Kidney tubule cell (primary cell): ENCODE data around the gene LRRC28.

ENCODE experiments used
- DNase-seq: peaks from one replicate; pipeline ENCODE4 v3.0.0-alpha.2; 2018; ENCODE audit warnings: low spot score

The LRRC28 gene

DNA sequence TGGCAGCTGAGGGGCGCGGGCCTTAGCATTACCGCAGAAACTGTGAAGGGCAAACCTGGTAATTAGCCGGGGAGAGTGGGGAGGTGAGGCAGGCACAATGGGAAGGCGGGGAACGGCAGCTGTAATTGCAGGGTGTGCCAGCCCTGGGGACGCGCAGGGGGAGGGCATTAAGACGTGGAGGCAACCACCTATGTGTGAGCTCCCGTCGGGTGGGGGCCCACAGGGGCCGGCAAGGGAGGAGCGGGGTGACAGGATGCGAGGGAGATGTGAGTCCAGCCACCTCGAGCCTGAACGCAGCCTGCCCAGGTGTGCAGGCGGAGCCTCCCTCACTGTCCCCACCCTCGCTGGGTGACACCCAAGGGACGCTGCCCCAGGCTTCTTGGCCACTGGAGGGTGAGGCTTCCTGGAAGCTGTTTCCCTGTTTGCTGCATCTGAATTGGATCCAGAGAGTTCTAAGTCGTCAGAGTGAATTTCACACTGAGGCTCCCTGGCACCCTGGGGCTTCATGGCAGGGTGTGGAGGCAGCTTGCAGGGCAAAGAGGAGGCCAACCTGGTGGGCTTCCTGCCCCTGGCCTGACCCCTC, 183.9 kb downstream of the LRRC28 start:
- DNase-seq: peak; percentile 67

DNA sequence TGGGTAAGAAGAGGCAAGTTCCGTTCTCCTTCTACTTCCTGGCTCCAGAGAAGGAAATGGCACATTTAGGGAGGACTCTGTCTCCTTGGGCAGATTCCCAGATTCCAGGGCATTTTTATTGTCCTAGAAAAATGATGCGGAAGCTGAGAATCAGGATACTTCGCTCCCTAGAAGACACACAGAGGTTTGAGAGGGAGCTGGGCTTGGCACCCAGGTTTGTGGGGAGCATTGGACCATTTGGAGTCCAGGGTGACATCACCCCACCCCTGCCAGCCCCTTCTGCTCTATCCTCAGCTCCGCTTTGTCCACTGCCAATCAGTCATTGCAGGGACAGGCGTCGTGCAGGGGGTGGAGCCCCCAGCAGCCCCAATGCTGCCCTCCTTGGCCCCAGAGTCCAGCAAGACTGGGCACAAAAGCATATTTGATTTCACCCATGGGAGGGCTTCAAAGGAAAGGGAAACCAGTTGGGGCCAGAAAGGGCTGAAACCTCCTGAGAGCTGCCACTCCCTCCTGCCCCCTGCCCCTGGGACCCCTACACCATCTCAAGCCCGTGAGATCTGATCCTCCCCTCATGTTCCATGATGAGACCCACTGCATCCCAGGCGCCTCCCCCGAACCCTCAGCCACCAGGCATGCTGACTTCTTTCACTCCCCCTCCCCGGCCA, 184.7 kb downstream of the LRRC28 start:
- no peak for DNase-seq

DNA sequence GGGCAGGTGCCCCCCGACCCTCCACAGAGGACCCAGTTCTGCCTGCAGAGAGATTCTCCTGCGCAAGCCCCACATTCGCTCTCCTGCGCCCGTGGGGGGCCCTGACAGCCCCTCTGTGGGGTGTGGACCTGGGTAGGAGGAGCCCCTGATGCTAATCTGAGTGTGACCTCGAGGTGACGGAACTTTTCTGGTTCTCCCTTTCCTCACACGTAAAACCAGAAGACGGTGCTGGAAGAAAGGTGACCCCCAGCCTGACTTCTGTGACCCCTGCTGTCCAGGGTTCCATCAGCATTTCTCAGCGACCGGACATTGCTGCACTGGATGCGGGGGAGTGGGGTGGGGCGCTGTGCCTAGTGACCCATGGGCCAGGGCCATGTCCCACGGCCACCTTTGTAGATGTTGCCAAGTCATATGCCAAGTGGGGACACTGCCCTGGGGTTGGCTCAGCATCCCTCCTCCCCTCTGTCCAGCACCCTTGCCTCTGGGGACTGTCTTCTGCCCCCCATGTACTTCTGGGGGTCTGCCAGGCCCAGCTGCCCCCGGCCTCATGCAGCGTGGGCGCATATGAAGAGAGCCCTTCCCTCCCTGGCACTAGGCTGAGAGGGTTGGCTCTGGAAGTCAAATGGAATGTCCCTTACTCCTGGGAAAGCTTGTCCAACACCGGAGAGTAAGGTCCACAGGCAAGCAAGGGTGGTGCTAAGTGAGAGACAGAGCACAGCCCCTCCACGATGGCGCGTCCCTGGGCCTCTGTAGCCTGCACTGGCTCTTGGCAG, 185.4 kb downstream of the LRRC28 start:
- no peak for DNase-seq

DNA sequence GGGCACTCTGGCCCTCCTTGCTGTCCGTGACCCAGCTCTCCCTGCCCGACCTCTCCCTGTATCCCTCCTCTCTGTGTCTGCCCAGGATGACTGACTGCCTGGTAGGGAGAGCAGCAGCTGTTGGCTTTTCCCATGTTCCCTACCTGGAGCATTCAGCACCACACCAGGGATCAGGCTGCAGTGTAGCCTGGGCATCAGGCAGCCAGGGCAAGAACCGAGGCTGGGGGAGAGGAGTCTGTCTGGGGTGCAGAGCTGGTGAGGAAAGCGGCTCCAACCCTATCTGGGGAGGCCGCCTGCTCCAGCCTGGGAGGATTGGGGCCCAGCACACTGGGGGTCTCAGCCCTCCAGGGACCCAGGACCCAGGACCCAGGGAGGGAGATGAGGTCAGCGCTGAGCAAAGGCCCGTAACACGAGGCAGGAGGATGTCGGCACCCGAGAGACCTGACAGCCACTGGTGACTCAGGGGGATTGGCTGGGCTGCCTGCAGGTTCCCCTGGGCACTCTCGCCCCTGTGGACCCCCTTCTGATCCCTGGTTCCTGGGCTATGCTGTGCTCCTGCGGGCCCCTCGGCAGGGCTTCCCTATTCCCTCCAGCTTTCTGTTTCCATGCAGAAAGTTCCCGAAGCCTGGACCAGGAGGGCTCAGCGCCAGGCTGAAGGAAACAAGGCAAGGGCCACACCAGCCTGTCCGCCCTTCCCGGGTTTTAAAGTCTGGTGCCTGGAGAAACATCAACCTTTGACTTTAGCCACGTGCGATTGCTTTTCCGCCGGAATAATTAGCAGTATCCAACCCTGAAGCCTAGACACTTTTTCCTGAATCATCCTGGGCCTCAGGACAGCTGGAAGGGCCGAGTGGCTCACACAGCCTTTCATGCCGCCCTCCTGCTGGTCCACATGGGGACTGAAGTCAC, 186.3 kb downstream of the LRRC28 start:
- no peak for DNase-seq

DNA sequence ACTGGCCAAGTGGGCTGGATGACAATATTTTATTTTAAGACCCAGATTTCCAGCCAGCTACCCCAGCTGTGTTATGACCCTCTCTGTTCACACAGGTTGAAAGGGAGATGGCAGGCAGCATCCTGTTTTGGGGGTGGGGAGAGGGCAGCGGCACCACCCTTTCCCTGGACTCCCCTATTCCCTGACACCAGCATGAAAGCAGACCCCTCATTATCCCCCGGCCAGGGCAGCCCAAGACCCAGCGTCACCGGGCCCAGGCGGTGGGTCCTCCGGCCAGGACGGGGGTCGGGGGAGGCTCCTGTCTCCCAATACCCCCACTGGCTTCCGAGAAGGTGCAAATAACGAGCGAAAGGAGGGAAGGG, 186.9 kb downstream of the LRRC28 start:
- DNase-seq: no peak

DNA sequence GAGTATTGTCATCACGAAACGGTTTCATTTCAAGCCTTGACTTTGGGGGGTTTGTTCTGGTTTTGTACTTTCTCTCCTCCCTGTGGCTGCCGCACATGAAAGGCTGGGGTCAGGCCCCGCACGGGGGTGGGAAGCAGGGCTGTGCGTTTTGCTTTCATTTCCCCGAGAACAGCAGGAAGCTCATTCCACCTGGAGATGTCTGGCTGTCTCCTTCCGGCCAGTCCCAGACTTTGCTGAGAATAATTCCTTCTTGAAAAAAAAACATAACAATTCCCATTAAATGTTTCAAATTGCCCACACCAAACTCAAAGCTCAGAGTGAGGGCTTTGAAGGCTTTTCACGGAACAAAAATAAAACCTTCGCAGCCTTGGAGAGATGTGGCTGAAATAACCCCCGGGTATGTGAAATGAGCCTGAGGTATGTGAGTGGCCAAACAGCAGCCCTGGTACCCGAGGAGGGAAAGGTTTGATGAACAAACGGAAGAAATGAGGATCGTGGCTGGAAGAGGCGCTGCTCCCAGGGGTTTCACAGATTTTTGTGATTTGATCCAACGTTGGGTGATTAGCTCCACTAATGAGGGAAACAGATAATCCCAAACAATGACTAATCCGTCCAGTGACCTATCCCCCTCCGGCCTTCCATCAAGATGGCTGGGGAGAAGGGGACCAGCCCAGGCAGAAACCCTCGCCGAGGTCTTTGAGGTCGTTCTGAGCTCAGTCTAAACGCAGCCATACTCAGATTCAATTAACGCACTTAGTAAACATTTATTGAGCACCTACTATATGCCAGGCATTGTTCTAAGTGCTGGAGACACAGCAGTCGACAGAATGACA, 187.6 kb downstream of the LRRC28 start:
- no peak for DNase-seq

DNA sequence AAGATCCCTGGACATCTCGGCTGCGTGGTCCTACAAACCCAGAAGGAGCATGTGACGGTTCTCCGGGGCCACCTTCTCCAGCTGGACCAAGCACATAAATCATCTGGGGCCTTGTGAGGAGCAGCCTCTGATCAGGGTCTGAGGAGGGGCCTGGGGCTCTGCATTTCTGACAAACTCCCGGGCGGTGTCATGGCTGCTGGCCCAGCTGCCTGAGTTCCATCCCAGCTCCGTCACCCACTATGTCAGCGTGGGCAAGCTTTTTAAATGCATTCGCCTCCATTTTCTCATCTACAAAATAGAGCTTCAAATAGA, 188.2 kb downstream of the LRRC28 start:
- DNase-seq: no peak

DNA sequence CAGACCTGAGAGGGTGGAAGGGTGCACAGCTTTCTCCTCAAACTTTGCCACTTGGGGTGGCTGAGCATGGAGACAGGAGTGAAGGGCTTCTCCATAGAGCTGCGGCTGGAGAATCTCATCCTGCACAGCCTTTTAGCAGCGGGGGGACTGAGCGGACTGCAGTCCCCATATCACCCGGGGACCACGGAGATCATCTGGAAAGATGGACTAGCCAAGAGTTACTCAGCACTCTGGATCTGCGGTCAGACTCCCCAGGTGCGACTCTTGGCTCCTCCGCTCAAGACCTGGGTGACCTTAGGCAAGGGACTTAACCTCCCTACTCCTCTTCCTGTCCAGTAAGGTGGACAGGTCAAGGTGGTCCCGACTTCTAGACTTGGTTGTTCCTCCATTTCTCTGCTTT, 188.7 kb downstream of the LRRC28 start:
- DNase-seq: no peak
